GM19395 (cell line): Measurements from ENCODE around the gene PPP1R37.

Experiments used
- ATAC-seq: cut with Tn5 transposase; IDR thresholded peaks from one replicate; pipeline ENCODE4 v1.9.1; 2021; ENCODE audit warnings: mild to moderate bottlenecking, moderate library complexity; ENCODE audit not compliant: unreplicated experiment

Gene PPP1R37

GRCh38 chr19:45135176-45135885 is 42.4 kb downstream of the PPP1R37 start:
- no peak for ATAC-seq

DNA sequence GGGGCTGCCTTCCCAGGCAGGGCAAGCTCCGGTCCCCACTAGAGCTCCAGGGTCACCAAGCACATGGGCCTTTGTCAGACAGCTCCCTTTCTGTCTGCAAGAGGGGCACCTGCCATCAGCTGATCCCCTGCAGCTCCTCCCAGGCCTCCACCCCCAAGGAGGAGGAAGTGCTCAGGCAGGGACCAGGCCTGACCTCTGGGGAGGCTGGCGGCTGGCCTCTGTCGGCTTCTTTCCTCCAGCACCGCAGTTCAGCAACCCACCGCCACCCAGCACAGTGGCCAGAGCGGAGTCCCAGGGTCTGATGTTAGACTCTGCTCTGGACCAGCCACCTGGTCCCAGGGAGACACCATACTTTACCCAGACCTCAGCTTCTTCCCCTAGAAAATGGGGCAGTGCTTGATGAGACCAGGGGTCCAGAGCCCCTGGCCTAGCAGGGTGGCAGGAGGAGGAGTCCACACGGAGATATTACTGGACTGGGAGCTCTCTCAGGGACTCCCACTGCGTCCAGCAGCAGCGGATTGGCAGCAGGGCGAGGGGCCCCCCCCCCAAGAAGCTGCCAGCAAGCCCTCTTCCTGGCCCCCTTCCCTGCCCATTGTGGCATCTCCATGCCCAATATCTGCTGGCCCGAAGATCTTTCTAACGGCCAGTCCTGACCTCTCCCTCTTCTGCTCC is 43.7 kb downstream of the PPP1R37 start:
- peak; percentile 23 for ATAC-seq

GRCh38 chr19:45137179-45137761 is 44.3 kb downstream of the PPP1R37 start:
- ATAC-seq, result peak; percentile 91

DNA sequence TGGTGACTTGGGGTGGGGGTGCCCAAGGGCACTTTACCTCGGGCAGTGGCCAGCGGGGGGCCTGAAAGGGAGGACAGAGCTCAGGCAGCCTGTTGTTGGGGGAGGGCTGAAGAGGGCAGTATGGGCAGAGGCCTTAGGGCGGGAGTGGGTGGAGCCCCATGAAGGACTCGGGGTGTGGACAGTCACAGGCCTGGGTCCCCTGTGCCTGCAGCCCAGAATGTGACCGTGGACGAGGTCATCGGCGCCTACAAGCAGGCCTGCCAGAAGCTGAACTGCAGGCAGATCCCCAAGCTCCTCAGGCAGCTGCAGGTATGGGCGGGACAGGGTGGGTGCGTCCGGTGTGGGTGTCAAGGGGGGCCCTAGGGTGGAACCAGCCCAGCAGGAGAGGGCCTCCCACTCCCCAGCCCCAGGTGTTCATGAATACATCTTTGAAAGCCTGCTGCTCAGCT is 45.3 kb downstream of the PPP1R37 start:
- ATAC-seq, result no peak

DNA sequence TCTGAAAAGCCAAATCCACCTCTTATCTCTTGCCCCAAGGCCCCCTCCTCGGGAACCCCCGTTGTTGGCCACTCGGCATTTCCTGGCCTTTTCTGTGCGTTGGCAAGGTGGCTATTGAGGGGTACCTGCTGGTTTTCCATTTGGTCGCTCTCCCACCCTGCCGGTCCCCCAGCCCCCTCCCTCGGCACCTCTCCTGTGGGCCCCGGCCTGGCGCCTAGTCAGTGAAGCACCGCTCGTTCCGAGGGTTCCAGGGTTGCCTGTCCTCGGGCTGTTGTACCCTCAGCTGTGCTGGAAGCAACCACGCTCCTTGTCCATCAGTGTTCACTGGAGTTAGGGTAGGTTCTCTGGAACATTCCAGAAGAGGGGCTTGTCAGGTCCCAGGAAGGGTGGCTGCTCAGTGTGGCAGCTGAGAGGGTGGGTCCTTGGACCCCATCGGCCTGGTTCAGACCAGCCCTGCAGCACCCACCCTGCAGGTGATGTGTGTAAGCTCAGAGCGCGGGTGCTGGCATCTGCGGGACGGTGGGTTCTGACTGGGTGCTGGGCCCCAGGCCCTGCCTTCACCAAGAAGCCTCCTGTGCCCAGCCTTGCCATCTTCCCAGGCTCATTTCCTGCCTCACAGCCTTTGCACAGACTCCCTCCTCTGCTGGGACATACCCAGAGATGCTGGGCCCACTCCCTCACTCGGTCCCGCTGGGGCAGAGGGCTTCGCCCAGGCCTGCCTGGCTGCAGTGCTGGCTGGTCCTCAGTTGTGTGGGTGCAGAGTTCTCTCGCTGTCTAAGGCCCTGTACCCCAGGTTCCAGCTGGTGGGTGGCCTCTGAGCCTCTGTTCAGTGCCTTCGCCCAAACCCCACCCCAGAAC is 46.5 kb downstream of the PPP1R37 start:
- no peak for ATAC-seq

DNA sequence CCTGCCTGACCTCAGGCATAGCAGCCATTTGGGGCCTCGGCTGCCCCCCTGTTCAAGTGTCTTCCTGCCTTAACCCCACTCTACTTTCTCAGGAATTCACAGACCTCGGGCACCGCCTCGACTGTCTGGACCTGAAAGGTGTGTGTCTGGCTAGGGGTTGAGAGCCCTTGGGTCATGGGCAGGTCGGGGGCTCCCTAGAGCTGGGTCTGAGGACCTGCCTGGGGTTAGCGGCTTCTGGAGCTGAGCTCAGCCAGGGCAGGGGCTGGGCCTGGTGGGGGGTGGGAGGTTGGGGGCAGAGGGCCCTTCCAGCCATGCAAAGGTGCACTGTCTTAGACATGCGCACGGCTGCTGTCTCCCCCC is 47.1 kb downstream of the PPP1R37 start:
- ATAC-seq, result no peak

- no peak for ATAC-seq
Observed at GRCh38 chr19:45140533-45140932, 47.6 kb downstream of the PPP1R37 start.

DNA sequence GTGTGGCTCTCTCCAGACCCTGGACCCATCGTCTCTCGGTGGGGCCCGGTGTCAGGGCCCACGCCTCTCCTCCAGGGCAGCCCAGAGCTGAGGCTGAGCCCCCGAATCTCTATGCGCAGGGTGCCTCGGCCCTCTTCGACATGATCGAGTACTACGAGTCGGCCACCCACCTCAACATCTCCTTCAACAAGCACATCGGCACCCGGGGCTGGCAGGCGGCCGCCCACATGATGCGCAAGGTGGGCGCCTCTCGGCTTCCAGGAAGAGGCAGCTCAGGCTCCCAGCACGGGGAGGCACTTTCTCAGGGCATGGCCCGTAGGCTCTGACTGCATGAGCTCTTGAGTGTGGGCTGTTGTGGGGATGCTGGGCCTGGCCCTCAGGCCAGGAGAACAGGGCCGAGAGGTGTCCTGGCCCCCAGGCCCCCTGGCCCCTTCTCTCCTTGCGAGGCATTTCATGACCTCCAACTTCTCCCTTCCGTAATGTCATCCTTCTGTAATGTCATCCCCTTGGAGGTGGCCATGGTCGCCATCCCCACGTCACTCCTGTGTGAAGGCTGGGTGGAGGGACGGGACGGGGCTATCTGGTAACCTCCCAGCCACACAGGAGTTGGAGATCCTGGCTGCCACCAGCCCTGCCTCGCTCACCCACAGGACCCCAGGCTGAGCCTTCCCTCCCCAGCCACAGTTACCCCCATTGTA is 48.4 kb downstream of the PPP1R37 start:
- ATAC-seq, result no peak

DNA sequence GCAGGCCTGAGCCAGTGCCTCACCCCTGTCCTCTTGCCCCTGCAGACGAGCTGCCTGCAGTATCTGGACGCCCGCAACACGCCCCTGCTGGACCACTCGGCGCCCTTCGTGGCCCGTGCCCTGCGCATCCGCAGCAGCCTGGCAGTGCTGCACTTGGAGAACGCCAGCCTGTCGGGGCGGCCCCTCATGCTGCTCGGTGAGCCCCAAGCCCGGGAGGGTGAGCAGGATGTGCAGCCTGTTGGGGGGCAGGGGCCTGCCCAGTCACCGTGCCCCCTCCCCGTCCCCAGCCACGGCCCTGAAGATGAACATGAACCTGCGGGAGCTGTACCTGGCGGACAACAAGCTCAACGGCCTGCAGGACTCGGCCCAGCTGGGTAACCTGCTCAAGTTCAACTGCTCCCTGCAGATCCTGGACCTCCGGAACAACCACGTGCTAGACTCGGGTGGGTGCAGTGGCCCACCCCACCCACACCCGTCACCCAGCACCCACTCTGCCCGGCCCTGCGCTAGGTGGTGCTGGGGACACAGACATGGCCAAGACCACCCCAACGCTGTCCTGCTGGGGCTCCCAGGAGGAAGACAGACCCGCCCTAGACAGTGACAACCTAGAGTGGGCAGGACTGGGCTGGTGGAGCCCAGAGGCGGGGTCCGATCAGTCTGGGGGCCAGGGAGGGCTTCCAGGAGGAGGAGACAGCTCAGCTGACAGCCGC is 49.2 kb downstream of the PPP1R37 start:
- ATAC-seq, result no peak

DNA sequence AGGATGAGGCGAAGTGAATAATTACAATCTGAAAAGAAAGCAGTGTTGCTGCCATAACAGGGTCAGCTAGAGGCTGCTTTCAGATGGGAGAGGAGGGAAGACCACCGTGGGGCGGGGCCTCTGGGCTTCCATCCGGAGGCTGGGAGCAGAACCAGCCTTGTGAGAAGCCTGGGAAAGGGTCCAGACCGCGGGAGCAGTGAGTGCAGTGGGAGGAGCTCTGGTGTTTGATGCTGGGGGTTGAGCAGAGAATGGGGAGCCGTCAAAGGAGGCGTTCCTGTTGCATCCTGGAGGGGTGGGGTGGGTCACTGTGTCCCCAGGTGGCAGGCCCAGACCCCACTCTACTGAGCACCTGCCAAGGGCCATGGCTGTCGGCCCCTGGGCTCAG is 49.7 kb downstream of the PPP1R37 start:
- no peak for ATAC-seq

DNA sequence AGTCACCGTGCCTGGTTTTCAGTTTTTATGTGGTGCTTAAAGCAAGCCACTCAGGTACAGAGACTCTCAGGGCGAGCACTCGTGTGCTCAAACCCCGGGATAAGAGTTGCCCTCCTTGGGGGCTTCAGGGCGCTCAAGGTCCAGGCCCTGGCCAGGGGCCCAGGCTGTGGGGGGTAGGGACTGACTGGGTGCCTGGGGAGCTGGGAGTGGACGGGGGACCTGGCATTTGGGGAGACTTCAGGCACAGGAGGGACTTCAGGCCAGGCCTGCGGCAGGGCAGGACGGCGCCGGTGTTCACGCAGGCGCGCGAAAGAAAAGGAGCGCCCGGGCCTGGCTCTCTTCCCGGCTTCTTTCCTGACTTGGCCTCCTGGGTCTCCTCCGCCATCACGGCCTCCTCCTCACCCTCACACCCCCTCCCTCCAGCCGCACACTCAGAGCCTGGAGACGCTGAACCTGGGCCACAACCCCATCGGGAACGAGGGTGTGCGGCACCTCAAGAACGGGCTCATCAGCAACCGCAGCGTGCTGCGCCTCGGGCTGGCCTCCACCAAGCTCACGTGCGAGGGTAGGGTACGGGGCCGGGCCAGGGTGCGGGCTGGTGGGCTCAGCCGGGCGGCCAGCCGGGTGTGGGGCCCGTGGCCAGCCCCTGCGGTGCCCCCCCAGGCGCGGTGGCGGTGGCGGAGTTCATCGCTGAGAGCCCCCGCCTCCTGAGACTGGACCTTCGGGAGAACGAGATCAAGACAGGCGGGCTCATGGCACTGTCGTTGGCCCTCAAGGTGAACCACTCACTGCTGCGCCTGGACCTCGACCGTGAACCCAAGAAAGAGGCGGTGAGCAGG is 51.7 kb downstream of the PPP1R37 start:
- ATAC-seq, result no peak

DNA sequence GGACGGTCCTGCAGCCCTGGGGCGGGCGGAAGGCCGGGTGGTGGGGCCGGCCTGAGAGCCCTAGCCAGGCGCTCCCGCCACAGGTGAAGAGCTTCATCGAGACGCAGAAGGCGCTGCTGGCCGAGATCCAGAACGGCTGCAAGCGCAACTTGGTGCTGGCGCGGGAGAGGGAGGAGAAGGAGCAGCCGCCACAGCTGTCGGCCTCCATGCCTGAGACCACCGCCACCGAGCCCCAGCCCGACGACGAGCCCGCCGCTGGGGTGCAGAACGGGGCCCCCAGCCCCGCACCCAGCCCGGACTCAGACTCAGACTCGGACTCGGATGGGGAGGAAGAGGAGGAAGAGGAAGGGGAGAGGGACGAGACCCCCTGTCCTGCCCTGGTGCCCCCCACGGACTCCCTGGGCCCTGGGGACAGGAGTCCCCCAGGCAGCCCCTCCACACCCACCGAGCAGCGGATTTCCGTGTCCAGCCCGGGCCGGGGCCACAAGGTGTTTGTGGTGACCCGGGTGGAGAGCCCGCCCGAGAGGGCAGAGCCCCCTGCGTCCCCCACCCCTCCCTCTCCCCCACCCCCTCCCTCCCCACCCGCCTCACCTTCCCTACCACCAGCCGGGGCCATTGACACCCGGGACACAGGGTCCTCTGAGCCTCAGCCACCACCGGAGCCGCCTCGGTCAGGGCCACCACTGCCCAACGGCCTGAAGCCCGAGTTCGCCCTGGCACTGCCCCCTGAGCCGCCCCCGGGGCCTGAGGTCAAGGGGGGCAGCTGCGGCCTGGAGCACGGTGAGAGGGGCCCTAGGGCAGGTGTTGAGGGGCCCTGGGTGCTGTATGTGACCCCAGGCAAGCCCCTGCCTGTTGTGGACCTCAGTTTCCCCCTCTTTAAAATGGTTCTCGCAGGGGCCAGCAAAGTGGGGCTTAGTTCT is 52.6 kb downstream of the PPP1R37 start:
- ATAC-seq, result no peak

GRCh38 chr19:45146251-45146650 is 53.3 kb downstream of the PPP1R37 start:
- ATAC-seq, result no peak

GRCh38 chr19:45146741-45147205 is 53.8 kb downstream of the PPP1R37 start:
- no peak for ATAC-seq

DNA sequence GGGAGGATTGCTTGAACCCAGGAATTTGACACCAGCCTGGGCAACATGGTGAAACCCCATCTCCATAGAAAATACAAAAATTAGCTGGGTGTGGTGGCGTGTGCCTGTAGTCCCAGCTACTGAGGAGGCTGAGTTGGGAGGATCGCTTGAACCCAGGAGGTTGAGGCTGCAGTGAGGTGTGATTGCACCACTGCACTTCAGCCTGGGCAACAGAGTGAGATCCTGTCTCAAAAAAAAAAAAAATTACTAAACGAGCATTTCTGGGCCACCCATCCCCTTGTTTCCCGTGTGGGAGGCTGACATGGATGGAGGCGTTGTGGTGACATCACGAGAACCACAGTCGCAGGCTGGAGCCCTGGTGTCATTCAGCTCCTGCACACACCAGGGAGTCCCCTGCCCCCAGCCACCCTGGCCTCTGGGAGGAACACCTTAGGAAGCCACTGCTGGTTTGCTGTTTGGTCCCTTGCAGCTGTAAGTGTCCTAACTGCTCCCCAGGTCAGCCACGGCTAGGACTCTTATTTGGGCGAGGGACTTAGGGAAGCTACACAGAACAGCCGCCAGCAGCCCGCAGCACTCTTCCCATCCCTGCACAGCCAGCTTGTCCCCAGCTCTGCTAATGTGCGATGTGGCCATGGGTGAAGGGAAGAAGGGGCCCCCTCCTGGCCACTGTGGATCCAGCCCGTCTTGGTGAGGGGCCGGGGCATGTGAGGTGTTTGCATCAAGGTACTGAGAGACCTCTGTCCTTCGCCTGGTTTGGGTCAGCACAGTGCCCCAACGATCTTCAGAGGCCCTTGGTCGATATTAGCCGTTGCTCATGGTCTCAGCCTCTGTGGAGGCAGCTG is 55.1 kb downstream of the PPP1R37 start:
- ATAC-seq, result no peak

DNA sequence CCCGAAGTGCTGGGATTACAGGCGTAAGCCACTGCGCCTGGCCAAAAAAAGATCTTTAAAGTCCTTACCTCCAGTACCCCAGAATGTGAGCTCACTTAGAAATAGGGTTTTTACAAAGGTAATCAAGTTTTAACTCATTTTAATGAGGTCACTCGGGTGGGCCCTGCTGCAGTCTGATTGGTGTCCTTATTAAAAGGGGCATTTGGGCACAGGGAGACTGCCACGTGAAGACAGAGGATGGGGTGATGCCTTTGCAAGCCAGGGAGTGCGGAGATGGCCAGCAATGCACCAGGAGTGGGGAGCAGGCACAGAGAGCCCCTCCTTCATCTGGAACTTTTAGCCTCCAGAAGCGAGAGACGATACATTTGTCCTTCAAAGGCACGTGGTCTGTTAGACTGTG is 56.1 kb downstream of the PPP1R37 start:
- ATAC-seq, result no peak

DNA sequence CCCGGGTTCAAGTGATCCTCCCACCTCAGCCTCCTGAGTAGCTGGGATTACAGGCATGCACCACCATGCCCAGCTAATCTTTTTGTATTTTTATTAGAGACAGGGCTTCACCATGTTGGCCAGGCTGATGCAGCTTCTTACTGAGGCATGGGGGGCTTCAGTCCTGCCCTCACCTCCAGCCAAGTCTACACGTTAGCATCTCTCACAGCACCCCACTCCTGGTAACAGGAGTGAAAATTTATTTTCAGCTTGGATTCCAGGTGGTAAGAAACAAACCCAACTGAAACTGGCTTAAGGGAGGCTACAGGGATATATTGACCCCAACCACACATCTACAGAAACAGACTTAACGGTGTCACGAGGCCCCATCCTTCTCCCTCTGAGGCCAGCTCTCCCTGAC is 57.2 kb downstream of the PPP1R37 start:
- ATAC-seq, result no peak
